Adrenal gland (tissue), 12 donors: ENCODE results near the gene BBS9. TPM values are rescaled to one million over a fixed set of nuclear protein-coding genes. Genes with fewer than 3 reads are reported as not detected.

Experiments
- DNase-seq, 7 donors: peaks; one replicate each; pipeline ENCODE4 v3.0.0-alpha.2; 2019 to 2020
- H3K27ac ChIP-seq, 5 donors: fragments of 200-600 bp; sonication (generic) in 4 of 5; 1 replicate in 3 of 5; 2 replicates in 2 of 5; pipeline versions ENCODE4 v1.5.1 to v1.8.0; 2016 to 2020; ENCODE audit warnings: mild to moderate bottlenecking in 1 of 5
- H3K27me3 ChIP-seq: fragments of 200-600 bp; 2 replicates; pipeline ENCODE4 v1.8.0; 2021
- H3K36me3 ChIP-seq, 2 donors: fragments of 200-600 bp; replicated peaks in 1 of 2; 1 replicate in 1 of 2; 2 replicates in 1 of 2; pipeline versions ENCODE4 v1.5.1 to v1.8.0; 2018 to 2022
- H3K4me1 ChIP-seq, 2 donors: fragments of 200-600 bp; replicated peaks in 1 of 2; 1 replicate in 1 of 2; 2 replicates in 1 of 2; pipeline versions ENCODE4 v1.5.1 to v1.8.0; 2018 to 2021
- H3K4me3 ChIP-seq, 4 donors: fragments of 200-600 bp; sonication (generic) in 3 of 4; one replicate each; pipeline ENCODE4 v1.5.1; 2016 to 2018
- H3K9me3 ChIP-seq, 3 donors: fragments of 200-600 bp; sonication (generic) in 1 of 3; replicated peaks in 1 of 3; 1 replicate in 2 of 3; 2 replicates in 1 of 3; pipeline versions ENCODE4 v1.5.1 to v1.8.0; 2016 to 2021
- CTCF ChIP-seq, 6 experiments: fragments of 450-650 bp in 4 of 6; fragments of 200-600 bp in 2 of 6; sonication (generic) in 1 of 6; IDR thresholded peaks; 1 replicate in 5 of 6; 2 replicates in 1 of 6; pipeline versions ENCODE4 v1.5.1 to v1.8.0; 2016 to 2021; ENCODE audit warnings: antibody characterized with exemption in 6 of 6, mild to moderate bottlenecking in 2 of 6, moderate library complexity in 1 of 6
- POLR2A ChIP-seq, 2 donors: fragments of 450-650 bp; IDR thresholded peaks; one replicate each; pipeline ENCODE4 v1.6.1; 2017; ENCODE audit warnings: antibody characterized with exemption in 2 of 2, mild to moderate bottlenecking in 2 of 2, moderate library complexity in 1 of 2
- WGBS, 4 donors: extraction: QIAGEN DNeasy Blood & Tissue Kit in 2 of 4; methylation state at CpG; one replicate each; pipeline versions ENCODE4 v1.1.5 to v1.1.7; 2013 to 2017; 5-methylcytosine and 5-hydroxymethylcytosine counted together
- intact Hi-C, 2 donors: fragments of 100-400 bp; cut with DNase I; formaldehyde crosslinking; loops; one replicate each; pipeline versions ENCODE4 v1.14.1 to v1.15.0; 2022 to 2023
- polyA plus RNA-seq, 3 donors: library from polyadenylated mRNA; stranded (reverse); fragments of 200-250 nt in 2 of 3; fragments of 350-450 nt in 1 of 3; fragmentation: Illumina TruSeq in 1 of 3; extraction: RNeasy Lipid Tissue Mini Kit (QIAGEN cat#74804) in 1 of 3; gene quantifications; one replicate each; pipeline ENCODE4 v1.2.3, GENCODE V29; 2013 to 2014
- total RNA-seq, 9 donors: library from RNA; depleted of rRNA in 4 of 9; stranded (reverse); fragments of >200 nt in 4 of 9; fragments of 120-200 nt in 1 of 9; fragmentation: NEBNext Ultra II Directional in 1 of 9; extraction: Animal tissue kit (Norgen Biotek cat#: 25700) in 1 of 9; gene quantifications; one replicate each; pipeline versions ENCODE4 v1.1.0 to v1.2.4, GENCODE V29; 2013 to 2023
- donor health status: healthy with polysubstance abuse.
- donor health status: Bipolar disorder and iron deficiency.
- donor health status: DM: yes; HTN: yes; CAD: no.
- donor health status: DM: no; HTN: no; CAD: no.
- donor health status: DM: no; HTN: no; CAD: no.
- donor health status: DM: yes; HTN: yes; CAD: no.

Gene BBS9
- total and polyA plus RNA-seq, 12 donors: 5.6 to 39.4 (median 21.7) TPM

DNA sequence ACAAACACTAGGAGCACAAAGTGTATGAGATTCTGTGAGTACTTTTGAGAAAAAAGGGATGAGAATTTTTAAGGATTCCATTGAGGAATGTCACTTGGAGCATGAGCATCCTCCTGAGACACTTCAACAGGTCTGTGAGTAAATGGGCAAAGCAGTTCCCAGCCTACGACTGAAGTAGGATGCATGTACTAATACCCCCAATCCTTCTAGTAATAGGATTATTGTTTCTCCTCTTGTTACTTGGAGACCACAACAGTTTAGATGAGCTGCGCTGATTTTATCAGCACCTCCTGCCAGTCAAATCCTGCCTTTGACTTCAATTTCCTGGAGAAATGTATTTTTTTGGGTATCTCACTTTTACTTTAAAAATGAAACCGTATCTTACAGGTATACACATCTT lies 820 bp downstream of the BBS9 start:
- Histone ChIP-seq H3K4me3 (peak overlapping the region in 3 of 4 donors; percentile 61 to 72 (median 68)), H3K27me3 (no peaks in the 10 kb centered on the region), H3K4me1 (peaks cover 0 to 21% of the 10 kb centered on the region in 2 donors), H3K9me3 (no peaks in the 10 kb centered on the region), H3K27ac (no peak overlapping the region), H3K36me3 (no peaks in the 10 kb centered on the region)
- no peak for TF ChIP-seq POLR2A (IDR thresholded peaks at IDR 0.05)
- TF ChIP-seq CTCF (IDR thresholded peaks at IDR 0.05): no peak
- intact Hi-C loops: no loop called here
- 7 to 22% (median 18%) methylated on average over 3 of the region's 3 CpGs for WGBS, 4 donors
- DNase-seq: no peak

- intact Hi-C loops: no loop called here
- TF ChIP-seq CTCF (IDR thresholded peaks at IDR 0.05) (no peak), POLR2A (IDR thresholded peaks at IDR 0.05) (no peak)
- H3K4me1 ChIP-seq: no peaks in the 10 kb centered on the region
- no peak overlapping the region for H3K27ac ChIP-seq
- DNase-seq: no peak
- no peaks in the 10 kb centered on the region for H3K36me3 ChIP-seq
- H3K27me3 ChIP-seq: no peaks in the 10 kb centered on the region
- no peaks in the 10 kb centered on the region for H3K9me3 ChIP-seq
- no peak overlapping the region for H3K4me3 ChIP-seq
- WGBS, 4 donors: 87 to 96% (median 93%) methylated on average over 9 to 15 of the region's 15 CpGs
These were observed 7.7 kb downstream of the BBS9 start for GRCh38 chr7:33137103-33137502.

DNA sequence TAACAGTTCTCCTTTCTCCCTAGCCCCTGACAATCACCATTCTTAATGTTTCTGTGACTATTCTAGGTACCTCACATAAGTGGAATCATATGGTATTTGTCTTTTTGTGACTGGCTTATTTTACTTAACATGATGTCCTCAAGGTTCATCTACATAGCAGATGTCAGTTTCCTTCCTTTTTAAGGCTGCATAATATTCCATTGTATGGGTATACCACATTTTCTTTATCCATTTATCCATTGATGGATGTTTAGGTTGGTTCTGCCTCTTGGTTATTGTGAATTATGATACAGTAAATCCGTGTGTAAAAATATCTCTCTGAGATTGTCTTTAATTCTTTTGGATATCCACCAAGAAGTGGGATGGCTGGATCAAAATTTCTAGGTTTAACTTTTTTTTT lies 13.2 kb downstream of the BBS9 start:
- H3K27ac ChIP-seq: no peak overlapping the region
- DNase-seq: no peak
- H3K36me3 ChIP-seq: no peaks in the 10 kb centered on the region
- TF ChIP-seq CTCF (IDR thresholded peaks at IDR 0.05): no peak
- no peak for TF ChIP-seq POLR2A (IDR thresholded peaks at IDR 0.05)
- peaks cover 0 to 15% of the 10 kb centered on the region in 2 donors for H3K4me1 ChIP-seq
- intact Hi-C loops: no loop called here
- 83 to 95% (median 90%) methylated on average over 1 of the region's 1 CpG for WGBS, 4 donors
- H3K9me3 ChIP-seq: no peaks in the 10 kb centered on the region
- no peak overlapping the region for H3K4me3 ChIP-seq
- H3K27me3 ChIP-seq: no peaks in the 10 kb centered on the region

GRCh38 chr7:33143996-33144718 lies 14.8 kb downstream of the BBS9 start:
- Histone ChIP-seq H3K27me3 (no peaks in the 10 kb centered on the region), H3K4me1 (peaks cover 0 to 15% of the 10 kb centered on the region in 2 donors), H3K9me3 (no peaks in the 10 kb centered on the region), H3K27ac (no peak overlapping the region), H3K4me3 (no peak overlapping the region), H3K36me3 (no peaks in the 10 kb centered on the region)
- intact Hi-C loops: no loop called here
- DNase-seq: no peak
- TF ChIP-seq POLR2A (IDR thresholded peaks at IDR 0.05) (no peak), CTCF (IDR thresholded peaks at IDR 0.05) (no peak)
- WGBS, 4 donors: 56 to 79% (median 70%) methylated on average over 4 of the region's 4 CpGs
